Ramos (cell line): Measurements from ENCODE around the gene EML3.
"Not testable (repeated sequence)": the region's sequence is repeated elsewhere in the genome, so short reads cannot be mapped to it uniquely, and the experiment has no call there.

ENCODE experiments used
- in situ Hi-C: fragments of 300-500 bp; cut with MboI; formaldehyde crosslinking; loops from one replicate; pipeline ENCODE4 v1.14.3; 2022; ENCODE audit warnings: low sequenced_read_pairs; ENCODE audit not compliant: unreplicated experiment

EML3 gene

GRCh38 chr11:62577046-62577714, 35.4 kb downstream of the EML3 start:
- in situ Hi-C loops = no loop called here

GRCh38 chr11:62575837-62576236, 36.7 kb downstream of the EML3 start:
- in situ Hi-C loops = no loop called here

- in situ Hi-C loops = no loop called here
Measured at GRCh38 chr11:62575156-62575555, 37.4 kb downstream of the EML3 start.

GRCh38 chr11:62574363-62575071, 38.1 kb downstream of the EML3 start:
- in situ Hi-C loops = no loop called here

GRCh38 chr11:62573592-62574362, 38.8 kb downstream of the EML3 start, which contains the start of gene EEF1G:
EEF1G (minus strand) TSS chr11:62573891; CDS start chr11:62573842, 49 bp downstream.
- in situ Hi-C loops = no loop called here

GRCh38 chr11:62573006-62573591, 39.5 kb downstream of the EML3 start:
- in situ Hi-C loops = no loop called here

- in situ Hi-C loops = no loop called here
Measured at GRCh38 chr11:62572431-62572830, 40.1 kb downstream of the EML3 start.

- in situ Hi-C loops = not testable (repeated sequence)
Measured at GRCh38 chr11:62571493-62571892, 41.1 kb downstream of the EML3 start.

GRCh38 chr11:62570903-62571302, 41.7 kb downstream of the EML3 start:
- in situ Hi-C loops = not testable (repeated sequence)

- in situ Hi-C loops = no loop called here
Measured at GRCh38 chr11:62569611-62570010, 43.0 kb downstream of the EML3 start.

- in situ Hi-C loops = no loop called here
Measured at GRCh38 chr11:62567018-62567633, 45.4 kb downstream of the EML3 start.

- in situ Hi-C loops = no loop called here
Measured at GRCh38 chr11:62566247-62566646, 46.3 kb downstream of the EML3 start.

- in situ Hi-C loops = no loop called here
Measured at GRCh38 chr11:62565100-62565802, 47.3 kb downstream of the EML3 start.

- in situ Hi-C loops = not testable (repeated sequence)
Measured at GRCh38 chr11:62561677-62562230, 50.8 kb downstream of the EML3 start.

- in situ Hi-C loops = no loop called here
Measured at GRCh38 chr11:62560566-62561103, 51.9 kb downstream of the EML3 start.

GRCh38 chr11:62559626-62560025, 52.9 kb downstream of the EML3 start:
- in situ Hi-C loops = loop anchor here (5.0 kb wide), 1 partner anchor 137 kb away; no protein-coding TSS in a partner anchor

GRCh38 chr11:62559204-62559603, 53.4 kb downstream of the EML3 start:
- in situ Hi-C loops = loop anchor here (5.0 kb wide), 1 partner anchor 137 kb away; no protein-coding TSS in a partner anchor

- in situ Hi-C loops = loop anchor here (5.0 kb wide), 1 partner anchor 136 kb away; no protein-coding TSS in a partner anchor
Measured at GRCh38 chr11:62558669-62559068, 53.9 kb downstream of the EML3 start.
